Measurements from ENCODE around the gene ALK.

DNA sequence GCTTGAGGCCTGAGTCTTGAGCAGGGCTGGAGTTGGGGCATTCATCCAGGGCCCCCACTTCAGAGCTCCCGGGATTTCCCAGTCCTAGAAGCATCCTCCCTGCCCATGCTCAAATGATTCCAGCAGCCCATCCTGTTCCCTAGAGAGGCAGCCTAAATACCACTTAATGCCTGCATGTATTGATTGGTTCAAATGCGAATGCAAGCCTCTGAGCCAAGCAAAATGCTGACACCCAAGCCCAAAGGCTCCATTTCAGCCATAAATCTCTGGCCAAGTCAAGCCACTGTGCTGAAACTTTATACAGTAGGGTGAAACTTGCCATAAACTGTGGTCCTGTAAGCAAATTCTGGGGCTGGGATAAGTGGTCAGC is 526.4 kb downstream of the ALK start:
- no peak for TF ChIP-seq GATA3 (IDR thresholded peaks at IDR 0.05; ENCODE audit: low read depth, low read length)
- TF ChIP-seq GATA2 (IDR thresholded peaks at IDR 0.05; ENCODE audit: low read depth, low read length): no peak
